D341Med (cell line): ENCODE results near the gene RBPJ.
"Not testable (repeated sequence)": the region's sequence is repeated elsewhere in the genome, so short reads cannot be mapped to it uniquely, and the experiment has no call there.

Experiments
- DNase-seq: peaks from one replicate; pipeline ENCODE4 v3.0.0; 2012; ENCODE audit warnings: low spot score

Gene RBPJ

DNA sequence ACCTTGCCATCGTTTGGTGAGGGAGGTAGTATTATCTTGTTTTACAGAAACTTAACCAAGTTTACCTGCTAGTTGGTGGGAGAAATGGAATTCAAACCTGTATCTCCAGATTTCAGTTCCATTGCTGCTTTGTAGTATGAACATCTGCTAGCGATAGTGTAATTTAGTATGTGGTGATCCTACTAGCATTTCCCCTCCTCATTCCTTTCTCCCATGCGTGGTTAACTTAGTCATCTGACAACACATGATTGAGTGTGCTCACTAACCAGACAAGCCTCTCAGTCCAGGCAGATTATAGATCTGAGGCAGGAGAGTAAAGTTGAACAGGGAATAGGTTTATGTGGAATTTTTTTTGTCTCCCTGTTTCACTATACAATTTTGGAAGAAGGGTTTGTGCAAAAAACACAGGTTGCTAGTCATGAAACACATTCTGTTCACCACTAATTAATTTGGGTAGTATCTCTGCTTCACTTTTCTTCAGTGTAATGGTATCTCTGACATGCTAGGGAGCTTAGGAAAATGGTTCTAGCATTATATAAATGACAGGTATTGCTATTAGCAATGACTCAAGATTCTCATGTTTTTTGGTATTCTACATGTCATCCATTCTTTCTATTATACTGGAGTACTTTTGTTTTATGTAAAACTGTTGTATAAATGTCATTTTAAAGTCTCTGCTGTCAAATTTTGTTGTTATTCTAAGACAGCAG lies 21.7 kb downstream of the RBPJ start:
- DNase-seq, result no peak

DNA sequence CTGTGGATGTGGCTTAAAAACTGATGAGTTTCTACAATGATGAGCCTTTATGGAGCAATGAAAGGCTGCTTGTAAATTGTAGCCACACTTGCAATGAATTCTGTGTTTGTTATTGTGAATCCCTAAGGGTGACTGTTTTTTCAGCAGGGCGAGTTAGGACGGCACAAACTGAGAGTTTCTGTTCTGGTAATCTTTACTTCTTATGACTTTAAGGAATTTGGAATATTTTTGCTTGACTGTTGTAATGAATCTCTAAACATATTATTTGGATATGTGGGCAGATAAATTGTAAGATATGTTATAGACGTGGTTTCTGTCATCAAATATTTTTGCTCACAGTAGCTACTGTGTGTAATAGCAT lies 22.2 kb downstream of the RBPJ start:
- no peak for DNase-seq

DNA sequence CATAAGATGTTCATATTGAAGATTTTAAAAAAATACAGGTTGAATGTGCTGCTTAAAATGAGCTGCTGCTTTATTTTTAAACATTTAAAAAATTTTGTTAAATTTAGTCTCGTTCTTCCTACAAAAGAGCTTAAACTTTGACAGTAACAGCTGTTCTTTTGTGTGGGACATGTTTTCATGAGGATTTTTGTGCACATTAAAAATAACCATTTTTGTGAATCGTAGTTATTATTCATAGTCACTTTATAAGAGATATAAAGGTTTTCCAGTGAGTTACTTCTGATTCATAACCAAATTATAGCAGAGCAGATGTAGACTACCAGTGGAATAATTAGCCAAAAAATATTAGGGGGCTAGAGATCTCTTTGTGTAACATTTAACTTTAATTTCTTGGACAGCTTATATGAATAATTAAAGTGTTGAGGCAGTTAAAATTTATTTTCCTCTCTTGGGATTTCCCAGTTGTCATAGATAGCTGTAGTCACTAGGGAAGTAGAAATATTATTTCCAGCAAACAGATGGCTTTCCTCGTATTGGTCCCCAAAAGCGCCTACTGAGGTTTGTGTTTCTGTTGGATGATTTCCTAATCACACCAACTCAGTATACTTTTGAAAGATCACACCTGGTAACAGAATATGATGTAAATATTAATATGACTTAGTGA lies 24.2 kb downstream of the RBPJ start:
- DNase-seq, result no peak

DNA sequence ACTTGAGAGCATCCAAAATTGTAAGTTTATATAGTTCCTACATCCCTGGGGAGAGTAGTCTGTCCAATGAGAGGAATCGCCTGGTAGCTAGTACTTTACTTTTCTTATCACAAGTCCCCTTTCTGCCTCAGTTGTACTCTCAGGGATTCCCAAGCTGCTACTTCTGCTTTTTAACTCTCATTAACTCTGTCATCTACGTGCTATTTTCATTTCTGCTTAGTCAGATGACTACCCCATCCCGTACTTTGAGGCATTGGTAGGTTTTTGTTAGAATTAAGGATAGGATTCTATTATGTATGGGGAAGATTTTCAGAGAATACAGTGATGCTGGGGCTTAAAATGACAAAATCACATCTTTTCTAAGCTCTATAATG lies 24.7 kb downstream of the RBPJ start:
- DNase-seq, result no peak

DNA sequence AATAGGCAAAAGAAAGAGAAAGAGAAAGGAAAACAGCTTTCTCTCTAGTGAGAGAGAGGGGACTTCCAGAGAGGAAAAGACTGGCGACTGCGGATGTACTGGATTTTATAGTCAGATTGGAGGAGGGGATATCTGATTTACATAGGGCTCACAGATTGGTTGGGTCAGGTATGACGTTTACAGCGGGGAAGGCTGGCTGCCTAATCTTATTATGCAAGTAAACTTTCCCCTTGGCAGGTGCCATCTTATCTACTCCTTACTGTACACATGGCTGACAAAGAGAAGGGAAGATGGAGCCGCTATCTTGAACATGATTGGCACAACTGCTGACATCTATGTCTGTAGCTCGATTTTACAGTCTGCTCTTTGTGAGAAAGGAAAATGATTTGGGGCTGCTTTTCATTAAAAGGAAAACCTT lies 25.4 kb downstream of the RBPJ start:
- DNase-seq, result no peak

DNA sequence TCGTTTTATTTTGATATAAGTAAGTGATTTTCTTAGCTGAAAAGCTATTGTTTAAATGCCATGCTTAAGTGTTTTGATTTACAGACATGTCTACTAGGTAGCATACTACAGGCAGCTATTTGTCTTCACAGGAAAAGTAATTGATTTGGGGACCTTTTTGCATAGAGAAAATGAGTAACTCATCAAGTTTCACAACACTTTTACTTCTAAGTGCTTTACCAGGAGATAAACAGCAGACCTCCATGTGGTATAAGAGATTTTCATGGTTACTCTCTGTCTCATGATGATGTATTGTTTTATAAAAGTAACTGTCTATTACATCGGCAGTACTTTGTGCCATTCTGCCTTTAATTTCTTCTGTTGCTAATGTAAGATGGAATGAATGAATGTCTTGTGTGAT lies 28.7 kb downstream of the RBPJ start:
- no peak for DNase-seq

DNA sequence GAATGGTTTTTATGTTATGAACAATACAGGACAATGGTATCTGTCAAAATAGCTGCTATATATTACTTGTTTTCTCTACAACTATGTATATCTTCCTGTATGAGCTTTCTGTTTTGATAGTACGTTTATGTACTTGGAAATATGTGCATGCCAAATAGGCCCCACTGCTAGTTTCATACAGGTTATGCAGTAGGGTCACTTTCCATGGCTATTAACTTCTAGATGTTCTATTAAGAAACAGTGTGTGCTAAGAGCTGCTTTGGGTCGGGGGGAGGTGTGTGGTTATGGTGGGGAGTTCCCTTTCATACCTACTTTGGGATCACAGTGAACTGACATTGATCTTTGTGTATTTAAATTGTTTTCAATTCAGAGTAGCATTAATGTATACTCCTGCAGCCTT lies 30.9 kb downstream of the RBPJ start:
- no peak for DNase-seq

DNA sequence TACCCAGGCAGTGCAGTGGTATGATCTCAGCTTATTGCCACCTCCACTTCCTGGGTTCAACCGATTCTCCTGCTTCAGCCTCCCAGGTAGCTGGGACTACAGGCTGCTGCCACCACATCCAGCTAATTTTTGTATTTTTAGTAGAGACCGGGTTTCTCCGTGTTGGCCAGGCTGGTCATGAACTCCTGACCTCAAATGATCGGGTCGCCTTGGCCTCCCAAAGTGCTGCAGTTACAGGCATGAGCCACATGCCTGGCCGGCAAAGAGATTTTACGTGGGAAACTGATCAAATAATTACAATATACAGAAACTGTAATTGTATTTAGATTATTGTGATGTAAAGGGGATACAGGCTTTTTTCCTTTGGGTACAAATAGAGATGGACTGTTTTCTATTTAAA lies 33.7 kb downstream of the RBPJ start:
- no peak for DNase-seq

DNA sequence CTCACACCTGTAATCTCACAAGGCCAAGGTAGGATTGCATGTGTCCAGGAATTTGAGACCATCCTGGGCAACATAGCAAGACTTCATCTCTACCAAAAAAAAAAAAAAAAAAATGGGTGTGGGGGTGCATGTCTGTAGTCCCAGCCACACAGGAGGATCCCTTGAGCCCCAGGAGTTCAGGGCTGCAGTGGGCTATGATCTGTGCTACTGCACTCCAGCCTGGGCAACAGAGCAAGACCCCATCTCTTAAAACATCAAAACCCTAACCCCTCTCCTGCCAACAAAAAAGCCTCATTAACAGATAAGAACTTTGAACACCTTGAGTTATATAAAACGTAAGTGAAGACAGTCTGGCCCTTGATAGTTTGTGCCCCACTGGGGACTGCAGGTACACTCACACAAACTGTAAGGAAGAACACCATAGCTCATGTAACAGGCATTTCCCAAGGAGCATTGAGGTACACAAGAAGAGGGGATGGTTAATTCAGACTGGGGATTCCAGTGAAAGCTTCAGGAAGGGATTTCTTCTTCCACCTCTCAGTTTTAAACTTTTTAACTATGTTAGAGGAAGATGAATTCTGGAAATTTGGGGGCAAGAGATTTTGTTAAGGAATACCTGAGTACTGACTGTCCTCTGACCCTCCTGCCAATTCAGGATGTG lies 34.7 kb downstream of the RBPJ start:
- no peak for DNase-seq

DNA sequence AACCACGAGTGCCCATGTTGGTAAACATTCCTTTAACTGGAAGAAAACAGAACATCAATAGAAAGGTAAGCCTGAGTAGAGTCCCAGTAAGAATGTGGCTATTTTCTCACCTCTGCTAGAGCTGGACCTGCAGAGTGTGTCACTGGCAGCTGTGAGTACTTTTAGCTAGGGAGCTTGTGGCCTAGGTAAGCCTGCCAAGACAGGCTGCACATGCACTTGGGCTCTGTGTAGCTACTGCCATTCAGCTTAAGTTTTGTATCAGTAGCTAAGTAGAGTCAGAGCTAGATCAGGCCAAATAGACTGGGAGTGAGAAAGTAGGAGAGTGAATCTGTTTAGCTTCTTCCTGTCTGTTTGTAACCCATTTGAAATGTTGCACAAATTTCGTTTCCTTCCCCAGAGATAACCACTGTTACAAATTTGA lies 35.3 kb downstream of the RBPJ start:
- peak; percentile 30 for DNase-seq

DNA sequence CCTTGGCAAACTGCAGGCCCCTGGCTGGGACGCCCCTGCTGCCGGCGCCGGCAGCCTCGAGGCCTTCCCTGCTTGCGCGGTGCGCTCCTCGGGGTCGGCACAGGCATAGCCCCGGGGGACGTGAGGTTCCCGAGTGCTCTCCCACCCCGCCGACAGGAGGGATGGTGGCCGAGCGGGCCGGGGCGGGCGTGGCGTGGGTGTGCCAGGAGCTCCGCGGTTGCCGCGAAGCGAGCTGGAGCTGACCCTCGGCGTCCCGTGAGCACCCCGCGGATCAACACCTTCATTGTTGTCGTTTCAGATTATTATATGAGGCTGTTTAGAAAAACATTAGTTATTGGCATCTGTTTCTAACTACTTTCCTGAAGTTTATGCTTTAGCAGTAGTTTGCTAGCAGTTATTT lies 38.7 kb downstream of the RBPJ start:
- DNase-seq, result not testable (repeated sequence)

DNA sequence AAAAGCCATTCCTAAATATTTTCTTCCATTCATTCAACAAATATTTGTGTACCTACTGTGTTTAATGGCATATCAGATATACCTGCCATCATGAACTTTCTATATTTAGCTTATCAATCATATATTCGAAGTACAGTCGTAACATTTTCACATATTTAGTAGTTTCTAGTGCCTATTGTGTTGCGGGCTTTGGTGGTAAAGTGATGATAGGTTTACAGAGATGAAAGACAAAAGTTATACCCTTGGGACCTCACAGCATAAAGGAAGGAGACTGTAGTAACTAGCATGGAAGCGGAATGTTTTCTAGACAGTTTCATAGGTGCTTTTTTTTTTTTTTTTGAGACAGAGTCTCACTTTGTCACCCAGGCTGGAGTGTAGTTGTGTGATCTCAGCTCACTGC lies 39.5 kb downstream of the RBPJ start:
- no peak for DNase-seq

DNA sequence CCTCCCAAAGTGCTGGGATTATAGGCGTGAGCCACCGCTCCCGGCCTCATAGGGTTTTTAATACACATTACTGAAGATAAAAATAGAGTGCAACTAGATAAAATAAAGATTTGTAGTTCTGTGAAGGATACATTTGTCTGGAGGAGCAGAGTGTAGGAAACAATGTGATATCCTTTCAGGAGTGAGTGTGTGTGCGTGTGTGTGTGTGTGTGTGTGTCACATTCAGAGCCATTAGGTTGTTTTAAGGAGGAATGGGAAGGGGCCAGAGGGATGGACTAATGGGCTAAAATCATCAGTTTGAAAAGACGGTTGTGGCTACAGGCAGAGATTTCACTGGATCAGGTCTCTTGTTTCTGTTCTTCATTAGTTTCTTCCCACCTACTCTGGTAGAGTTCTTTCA lies 40.0 kb downstream of the RBPJ start:
- DNase-seq, result no peak

DNA sequence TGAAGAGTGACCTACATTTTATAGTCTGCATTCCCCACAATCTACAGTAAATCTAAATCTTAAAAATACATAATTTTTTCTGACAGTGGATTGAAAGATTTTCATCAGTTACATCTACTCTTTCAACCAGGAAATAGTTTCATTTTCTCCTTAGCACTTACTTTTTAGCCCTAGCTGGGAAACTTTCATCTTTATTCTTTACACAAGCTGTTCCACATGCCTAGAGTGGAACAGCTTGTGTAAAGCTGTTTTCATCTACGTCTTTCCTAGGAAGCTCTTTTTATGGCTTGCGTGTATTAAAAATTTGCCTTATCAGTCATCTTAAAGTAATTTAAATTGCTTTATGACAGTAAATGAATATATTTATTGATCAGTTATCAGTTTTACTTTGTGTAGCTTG lies 40.5 kb downstream of the RBPJ start:
- no peak for DNase-seq

DNA sequence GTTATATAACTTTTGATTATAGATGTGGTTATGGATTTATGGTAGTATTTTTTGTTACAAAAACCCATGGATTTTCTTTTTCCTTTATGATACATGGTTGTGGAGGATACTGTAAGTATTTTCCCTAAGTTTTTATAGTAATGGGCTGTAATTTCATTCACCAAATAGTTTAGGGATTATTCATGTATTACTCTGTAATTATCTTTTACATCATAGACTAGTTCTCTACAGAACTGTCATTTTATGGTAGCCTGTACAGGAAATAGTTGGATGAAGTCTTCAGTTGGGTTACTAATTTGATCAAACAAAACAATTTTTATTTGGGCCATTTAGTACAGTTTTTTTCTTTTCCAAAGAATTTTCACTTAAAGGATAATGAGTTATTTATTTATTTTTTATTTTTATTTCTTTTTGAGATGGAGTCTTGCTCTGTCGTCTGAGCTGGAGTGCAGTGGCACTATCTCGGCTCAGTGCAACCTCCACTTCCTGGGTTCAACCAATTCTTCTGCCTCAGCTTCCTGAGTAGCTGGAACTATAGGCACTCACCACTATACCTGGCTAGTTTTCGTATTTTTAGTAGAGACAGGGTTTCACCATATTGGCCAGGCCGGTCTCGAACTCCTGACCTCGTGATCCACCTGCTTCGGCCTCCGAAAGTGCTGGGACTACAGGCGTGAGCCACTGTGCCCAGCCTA lies 42.1 kb downstream of the RBPJ start:
- DNase-seq, result no peak

DNA sequence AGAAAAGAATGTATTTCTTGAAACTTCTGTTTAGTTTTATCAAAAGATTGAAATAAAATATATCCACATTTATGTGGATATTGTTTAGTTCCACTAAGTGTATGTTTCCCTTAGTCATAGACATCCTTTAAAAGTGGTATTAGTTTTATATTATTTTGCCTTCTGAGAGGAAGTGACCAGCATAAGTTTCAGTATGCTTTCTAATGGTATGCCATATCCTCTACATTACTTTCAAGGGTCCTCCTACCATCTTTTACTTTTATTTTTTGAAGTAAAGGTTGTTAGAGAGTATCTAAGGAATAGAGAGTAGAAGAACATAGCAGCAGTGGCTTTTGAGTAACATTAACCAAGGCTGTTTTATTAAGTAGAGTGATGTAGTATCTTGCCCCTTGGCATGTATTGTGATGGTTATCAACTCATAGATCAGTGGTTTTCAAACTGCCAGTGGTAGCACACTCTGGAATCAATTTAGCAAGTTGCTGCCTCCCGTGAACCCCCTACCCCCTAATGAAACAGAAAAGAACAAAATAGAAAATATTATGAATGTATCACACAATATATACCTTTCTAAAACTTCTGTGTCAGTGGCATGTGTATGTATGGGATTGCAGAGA lies 44.8 kb downstream of the RBPJ start:
- DNase-seq, result no peak

DNA sequence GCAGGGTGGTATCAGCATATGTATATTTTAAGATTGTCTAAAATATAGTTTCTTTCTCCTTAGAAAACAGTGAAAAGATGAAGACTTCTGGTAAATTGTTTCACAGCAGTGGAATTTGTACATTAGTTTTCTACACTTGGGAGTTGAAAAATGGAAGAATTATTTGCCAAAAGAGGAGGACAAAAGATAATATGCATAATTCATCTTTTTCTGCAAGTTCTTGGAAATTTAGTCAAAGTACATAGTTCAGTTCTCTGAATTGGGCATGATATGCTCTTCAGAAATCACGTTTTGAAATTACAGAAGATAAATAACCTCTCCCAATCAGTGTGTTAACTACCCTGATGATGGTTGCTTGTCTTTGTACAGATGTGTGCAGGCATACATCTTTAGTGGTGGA lies 47.0 kb downstream of the RBPJ start:
- DNase-seq, result no peak

DNA sequence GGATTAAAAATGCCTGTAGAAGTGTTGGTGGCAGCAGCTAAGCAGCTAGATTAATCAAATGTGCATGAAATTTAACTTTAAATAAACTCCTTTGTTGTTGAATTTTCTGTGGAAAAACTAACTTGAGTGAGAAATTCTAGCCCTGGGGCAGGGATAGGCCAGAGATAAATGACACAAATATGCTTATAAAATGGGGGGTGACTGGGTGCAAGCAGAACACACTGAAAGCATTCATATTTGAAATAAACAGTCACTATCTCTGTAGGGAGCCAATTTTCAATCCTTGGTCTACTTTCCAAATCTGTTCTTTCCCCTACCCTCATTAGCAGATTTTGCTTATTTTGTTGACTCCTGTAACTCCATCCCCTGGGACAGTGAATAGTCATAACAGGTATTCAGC lies 47.9 kb downstream of the RBPJ start:
- no peak for DNase-seq

DNA sequence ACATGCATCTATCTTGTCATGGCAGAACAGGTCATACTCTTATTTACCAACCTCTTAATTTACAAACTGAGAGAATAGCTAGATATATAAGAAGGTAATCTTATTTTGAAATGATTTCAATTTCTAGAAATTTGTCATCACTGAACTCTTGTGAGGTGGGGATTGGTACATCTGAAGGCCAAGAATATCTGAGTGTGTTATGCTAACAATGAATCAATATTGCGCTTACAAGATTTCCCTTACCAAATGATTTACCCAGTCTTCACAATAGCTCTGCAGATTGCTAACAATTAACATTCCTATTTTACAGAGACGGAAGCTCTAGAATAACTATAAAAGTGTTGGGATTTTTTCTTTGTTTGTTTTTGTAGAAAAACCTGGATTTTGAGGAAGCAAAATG lies 48.3 kb downstream of the RBPJ start:
- DNase-seq, result no peak

DNA sequence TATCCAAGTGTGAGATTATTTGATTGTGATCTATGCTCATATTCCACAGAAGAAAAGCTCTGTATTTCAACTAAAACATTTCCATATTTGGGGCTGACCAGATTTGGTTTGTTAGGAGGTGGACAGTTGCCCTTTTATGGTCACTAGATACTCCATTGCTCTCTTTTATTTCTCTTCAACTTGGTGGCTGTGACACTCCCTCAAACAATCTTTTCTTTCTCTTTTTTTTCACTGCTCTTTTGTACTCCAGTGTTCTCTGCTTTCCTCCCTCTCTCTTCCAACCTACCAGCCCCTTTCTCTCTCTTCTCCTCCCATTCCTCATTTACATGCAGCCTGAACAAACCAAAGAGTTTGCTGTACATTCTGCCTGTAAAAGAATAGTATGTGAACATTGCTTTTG lies 48.8 kb downstream of the RBPJ start:
- no peak for DNase-seq

DNA sequence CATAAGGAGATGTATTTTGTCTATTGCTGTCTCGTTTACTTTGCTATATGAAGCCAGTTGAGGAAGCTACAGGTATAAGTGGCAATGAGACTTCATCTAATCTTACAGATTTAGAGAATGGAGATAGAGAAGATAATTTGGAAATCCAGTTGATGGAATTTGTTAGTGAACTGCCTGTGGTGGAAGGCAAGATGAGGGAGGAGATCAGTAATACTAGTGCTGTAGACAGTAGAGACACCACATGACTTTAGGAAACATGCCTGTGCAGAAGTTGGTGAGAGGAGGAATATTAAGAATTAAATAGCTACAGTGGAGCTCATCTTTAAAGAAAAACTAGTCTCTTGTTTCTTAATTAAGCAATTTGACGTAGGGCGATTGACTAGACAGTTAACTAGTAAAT lies 51.3 kb downstream of the RBPJ start:
- no peak for DNase-seq

DNA sequence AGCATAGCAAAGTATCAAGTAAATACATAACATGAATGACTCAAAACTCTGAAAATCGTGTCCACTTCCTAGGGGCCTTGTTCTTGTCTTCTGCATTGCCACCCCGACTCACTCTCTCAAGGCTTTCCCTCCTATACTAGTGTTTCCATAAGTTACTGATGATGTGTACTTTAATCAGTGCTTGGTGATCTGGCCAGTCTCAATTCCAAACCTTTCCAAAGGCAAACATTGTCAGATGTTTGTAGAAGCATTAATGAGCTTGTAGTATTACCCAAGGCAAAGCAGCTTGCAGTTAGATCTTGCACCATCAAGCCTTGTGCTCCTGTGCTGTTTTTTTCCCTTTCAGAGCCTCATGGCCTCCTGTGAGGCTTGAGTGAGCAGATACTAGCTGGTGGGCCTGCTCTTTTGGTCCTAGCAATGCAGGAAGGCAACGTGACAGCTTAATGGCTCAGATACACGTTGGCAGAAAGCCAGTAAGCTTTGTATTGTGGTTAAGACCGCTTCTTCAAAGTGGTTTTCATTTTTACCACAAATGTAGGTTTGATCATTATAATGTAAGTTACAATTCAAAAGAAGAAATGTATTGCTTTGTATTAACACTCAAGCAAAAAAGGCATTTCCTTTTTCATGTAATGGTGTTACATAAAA lies 51.8 kb downstream of the RBPJ start:
- DNase-seq, result peak; percentile 46
